HTR-8/SVneo (cell line): Measurements from ENCODE around the gene XXYLT1.

Source experiments
- DNase-seq: peaks from one replicate; pipeline ENCODE4 v3.0.0; 2011; ENCODE audit warnings: low spot score, mixed read lengths; ENCODE audit not compliant: insufficient read length
- FAIRE-seq: peaks from 2 replicates; lab custom pipeline; 2011; peaks lifted over from hg19 to GRCh38; lab: Jason Lieb, UNC

XXYLT1 gene

DNA sequence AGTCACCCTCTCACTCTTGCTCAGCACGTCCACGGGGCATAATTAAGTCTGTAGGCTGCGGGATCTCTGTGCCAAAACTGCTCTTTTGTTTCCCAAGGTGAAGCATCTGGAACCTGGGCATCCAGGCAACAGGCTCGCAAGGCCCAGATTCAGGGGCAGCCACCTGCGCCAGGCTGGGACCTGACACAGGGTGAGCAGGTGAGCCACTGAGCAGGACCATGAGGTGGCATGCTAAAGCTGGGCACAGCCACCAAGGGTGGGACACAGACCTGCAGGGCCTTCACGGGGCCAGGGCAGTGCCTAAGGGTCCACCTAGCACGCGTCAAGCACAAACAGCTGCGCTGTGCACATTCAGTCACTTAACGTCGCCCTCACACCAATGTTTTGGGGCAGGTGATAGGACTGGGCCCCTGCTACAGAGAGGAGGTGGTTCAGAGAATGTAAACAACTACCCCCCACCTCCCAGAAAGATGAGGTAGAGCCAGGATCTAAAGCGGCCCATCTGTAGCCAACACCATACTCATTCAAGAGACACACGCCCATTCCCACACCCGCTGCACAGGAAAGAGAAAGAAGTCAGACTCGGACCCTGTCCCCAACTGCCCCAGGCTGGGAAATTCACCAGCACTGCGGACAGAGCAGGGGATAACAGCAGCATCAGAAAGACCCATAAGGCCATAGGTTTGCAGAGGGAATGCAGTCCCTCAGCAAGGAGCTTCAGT lies 16.3 kb downstream of the XXYLT1 start:
- no peak for FAIRE-seq
- DNase-seq: no peak

DNA sequence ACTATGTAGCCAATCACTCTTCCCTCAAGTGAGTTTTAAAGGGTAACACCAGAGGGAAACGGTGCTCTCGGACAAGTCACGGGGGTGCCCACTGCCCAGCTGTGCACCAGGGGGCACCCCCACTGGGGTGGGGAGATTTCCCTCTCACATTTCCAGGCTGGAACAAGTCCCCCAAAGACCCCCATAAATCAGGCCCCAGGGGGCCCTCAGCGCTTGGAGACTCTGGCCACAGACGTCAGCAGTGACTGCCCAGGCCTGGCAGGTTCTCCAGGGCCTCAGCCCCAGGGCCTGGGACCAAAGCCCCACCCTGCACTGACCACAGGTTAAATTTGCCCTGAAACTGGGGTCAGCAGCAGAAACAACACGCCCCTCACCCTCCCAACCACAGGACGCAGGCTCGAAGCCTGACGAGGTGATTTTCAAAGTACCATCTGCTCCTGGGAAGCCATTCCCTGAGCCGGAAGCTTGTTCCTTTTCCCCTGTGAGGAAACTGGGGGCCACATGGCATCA lies 17.0 kb downstream of the XXYLT1 start:
- DNase-seq: no peak
- no peak for FAIRE-seq

DNA sequence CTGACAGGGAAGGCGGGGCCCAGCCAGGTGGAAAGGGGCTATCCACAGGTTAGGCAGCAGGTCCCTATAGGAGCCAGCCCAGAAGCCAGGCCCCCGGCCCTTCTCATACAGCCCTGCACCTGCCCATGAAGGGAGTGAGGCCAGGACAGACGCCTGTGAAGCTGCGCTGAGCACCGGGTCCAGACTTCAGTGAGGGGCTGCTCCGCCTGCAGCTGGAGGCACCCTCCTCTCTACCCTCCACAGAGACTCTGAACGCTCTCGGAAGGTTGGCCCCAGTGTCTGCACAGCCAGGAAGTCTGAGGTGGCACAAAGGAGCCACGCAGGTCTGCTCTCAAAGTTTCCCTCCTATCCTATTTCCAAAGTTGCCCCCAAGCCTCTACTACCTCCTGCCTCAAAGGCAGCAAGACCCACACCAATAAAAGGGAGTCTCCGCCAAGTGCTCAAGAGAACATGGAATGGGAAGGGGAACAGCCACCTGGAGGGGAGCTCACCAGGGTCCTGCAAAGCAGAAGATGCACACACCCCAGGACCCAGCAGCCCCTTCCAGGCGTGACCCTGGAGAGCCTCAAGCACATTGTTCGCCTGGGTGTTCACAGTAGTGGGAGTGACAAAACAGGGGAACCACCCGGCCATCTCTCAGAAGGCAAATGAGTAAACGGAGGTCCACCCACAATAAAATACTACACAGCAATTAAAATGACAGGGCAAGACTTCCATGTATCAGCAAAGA lies 19.5 kb downstream of the XXYLT1 start:
- FAIRE-seq: no peak
- no peak for DNase-seq

DNA sequence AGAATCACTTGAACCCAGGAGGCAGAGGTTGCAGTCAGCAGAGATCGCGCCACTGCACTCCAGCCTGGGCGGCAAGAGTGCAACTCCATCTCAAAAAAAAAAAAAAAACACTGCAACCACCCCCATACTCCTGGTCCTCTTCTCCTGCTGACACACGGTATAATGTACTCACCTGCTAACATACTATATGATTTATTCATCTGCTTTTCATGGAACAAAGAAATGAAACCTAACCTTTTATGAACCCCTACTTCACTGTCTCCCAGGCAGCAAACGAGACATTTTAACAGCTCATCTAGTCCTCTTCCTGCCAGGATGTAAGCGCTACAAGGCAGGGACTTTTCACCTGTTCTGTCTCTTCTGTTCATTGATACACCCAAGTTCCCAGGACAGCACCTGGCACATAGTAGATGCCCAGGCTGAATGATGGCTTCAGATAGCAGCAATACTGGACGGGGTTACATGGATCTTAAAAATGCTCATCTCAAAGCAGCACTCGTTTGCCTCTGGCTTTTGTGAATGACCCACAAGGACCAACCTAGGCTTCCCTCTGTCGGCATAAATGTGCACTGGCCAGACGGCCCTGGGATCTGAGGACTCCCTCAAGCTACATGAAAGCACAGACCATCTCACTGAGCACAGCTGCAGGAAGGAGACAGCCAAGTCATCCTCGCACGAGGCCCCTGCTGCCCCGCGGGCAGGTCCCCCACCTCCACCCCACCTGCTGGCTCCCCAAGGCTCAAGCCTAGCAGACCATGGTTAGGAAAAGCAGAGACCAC lies 20.3 kb downstream of the XXYLT1 start:
- FAIRE-seq: no peak
- DNase-seq: no peak

DNA sequence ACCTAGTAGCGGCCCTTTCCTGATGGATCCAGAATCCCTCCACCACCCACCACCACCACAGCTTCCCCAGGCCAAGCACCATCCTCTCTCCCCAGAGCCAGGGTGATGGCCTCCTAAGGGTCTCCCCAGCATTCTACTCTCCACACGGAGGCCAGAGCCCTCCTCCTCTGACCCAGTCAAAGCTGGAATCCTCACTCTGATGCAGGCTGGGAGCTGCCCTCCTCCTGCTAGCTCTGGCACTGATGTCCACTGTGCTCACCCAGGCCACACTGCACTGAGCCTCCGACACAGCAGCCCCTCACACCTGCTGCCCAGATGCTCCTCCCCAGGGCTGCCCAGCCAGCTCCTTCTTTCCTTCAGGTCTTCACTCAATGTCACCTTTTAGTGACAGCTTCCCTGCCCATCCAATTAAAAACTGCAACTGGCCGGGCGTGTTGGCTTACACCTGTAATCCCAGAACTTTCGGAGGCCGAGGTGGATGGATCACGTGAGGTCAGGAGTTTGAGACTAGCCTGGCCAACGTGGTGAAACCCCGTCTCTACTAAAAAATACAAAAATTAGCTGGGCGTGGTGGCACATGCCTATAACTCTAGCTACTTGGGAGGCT lies 21.0 kb downstream of the XXYLT1 start:
- FAIRE-seq: no peak
- no peak for DNase-seq

DNA sequence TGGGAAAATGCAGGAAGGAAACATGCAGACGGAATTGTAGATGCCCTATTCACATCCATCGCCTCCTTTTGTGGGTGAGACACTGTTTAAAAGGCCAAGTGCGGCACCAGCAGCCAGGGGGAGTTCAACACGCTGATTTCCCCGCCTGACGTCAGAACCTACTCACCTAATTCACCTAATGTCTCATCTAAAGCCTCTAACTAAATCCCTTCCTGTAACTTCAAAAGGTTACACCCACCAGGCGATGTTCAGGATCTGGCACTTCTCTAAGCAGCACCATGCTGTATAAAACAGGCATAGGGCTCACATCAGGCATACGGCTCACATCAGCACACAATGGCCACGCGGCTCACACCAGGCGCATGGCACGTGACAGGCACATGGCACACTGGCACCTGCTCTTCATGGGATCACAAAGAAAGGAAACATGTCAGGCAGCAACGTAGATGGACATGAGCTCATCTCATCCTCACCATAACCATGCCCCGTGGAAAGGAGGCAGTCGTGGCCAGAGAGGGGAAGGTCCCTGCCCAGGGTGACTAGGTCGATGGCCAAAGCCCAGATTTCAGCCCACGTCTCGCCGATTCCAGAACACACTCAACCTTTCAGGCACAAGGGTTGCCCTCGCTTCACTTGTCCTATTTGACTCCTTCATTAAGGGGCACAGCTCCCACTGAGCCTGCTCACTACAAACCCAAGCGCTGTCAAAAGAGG lies 21.7 kb downstream of the XXYLT1 start:
- DNase-seq (no peak), FAIRE-seq (no peak)

DNA sequence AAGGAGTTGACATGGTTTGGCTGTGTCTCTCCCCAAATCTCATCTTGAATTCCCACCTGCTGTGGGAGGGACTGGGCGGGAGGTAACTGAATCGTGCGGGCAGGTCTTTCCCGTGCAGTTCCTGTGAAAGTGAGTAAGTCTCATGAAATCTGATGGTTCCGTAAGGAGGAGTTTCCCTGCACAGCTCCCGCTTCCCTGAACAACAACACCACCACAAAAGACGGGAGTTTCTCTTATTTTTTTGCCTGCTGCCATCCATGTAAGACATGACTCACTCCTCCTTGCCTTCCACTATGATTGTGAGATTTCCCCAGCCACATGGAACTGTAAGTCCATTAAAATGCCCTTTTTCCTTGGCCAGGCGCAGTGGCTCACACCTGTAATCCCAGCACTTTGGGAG lies 22.7 kb downstream of the XXYLT1 start:
- FAIRE-seq (no peak), DNase-seq (no peak)

DNA sequence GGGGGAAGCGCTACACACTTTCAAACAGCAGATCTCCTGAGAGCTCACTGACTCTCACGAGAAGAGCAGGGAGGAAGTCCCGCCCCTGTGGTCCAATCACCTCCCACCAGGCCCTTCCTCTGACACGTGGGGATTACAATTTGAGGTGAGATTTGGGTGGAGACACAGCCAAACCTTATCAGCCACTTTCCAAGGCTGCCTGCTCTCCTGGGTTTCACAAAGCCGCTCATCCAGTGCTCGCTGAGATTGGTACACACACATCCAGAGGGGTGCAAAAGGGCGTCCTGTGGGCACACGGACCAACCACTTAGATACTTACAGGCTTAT lies 23.1 kb downstream of the XXYLT1 start:
- DNase-seq (no peak), FAIRE-seq (no peak)

DNA sequence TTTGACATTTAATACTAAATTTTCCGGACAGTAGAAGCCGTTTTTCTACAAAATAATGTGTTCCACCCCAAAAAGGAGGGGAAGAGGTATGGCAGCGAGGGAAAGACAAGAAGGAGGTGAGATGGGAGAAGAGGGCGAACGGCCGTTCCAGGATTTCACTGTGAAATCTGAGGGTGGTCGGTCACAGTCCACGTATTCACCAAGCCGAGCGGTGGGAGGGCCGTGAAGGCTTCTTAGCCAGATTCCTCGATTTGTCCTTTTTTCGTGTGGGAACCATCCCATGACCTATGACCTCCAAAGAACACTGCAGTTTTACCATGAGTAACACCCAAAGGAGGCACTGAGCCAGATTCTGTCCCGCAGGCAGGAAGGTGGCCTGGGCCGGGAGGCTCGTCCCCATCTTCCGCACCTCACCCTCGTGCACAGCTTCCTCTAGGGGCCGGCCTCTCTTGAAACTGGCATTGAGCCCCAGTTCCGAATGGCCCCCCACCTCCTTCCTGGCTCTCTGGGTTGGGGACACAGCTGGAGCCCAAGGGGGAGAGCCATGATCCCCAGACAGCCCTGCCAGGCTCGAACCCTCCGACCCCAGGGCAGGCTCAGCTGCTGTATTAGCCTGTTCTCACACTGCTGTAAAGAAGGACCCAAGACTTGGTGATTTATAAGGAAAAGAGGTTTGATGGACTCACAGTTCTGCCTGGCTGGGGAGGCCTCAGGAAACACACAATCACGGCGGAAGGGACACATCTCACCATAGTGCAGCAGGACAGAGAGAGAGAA lies 23.7 kb downstream of the XXYLT1 start:
- FAIRE-seq: no peak
- DNase-seq: no peak

DNA sequence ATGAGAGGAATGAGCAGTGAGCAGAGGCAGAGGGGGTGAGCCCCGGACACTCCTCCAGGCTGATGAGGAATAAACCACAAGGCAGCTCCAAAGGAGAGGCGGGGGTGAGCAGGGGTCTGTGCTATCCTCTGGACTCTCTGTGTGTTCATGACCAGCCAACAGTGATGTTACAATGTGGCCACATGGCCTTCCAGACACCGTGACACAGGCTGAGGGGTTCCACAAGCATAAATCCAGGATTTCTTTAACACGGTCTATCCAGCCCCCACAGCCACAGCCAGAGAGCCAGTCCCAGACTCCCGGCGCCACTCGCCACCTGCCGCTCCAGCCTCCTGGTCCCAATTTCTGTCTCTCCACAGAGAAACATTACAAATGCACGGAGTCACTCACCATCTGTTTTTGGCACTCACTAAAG lies 24.4 kb downstream of the XXYLT1 start:
- no peak for DNase-seq
- no peak for FAIRE-seq

DNA sequence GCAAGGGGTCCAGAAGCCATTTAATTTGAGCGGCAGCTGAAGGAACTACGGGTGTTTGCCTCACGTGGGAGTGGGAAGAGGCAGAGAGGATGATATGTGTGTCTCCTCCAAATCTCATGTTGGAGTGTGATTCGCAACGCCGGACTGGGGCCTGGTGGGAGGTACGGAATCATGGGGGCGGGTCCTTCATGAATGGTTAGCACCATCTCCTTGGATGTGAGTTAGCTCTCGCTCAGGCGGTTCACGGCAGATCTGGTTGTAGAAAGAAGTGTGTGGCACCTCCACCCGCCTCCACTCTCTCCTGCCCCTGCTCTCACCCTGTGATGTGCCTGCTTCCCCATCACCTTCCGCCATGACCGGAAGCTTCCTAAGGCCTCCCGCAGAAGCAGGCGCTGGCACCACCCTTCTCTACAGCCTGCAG lies 25.4 kb downstream of the XXYLT1 start:
- DNase-seq (no peak), FAIRE-seq (no peak)

DNA sequence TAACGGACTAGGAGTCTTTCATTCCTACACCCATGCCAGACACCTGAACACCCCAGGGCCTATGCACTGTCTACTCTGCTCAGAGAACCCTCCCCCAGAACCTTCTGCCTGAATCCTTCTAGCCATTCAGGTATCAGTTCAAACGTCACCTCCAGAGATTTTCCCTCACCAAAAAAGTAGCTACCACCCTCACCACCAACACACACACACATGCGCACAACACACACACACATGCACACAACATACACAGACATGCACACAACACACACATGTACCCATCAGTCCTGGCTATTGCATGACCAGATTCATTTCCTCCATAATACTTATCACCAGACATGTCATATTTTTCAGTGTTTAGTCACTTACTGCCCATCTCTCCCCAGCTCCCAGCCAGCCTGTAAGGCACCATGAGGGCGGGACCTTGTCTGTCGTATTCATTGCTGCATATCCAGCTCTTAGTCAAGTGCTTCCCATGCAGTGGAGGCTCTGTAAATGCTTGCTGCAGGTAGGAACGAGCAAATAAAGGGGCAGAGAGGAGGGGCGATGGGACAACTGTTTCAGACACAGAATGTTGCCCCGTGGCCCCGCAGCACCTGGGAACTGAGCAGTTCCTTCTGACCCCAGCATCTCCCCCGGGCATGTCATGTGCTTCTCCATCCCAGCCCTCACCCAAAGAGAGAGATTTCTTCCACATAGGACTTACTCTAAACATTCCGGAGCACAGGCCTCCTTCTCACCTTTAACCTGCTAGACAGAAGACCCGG lies 29.2 kb downstream of the XXYLT1 start:
- no peak for DNase-seq
- peak; percentile 63 for FAIRE-seq

DNA sequence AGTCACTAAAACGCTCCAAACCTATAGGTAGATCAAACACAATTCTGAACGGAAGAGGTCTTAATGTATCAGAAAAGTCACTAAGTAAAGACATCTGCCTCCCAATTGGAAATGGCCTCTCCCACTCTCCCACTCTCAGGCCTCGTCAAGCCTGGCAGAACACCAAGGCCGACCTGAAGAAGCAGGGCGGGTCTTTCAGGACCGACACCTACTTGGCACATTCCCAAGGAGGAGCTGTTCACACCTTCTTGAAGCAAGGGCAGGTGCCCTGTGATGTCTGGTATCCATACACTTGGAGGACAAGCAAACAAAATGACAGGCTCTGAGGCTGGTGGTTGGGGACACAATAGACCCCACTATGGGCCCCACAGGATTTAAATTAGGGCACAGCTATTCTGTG lies 30.0 kb downstream of the XXYLT1 start:
- no peak for DNase-seq
- FAIRE-seq: no peak

DNA sequence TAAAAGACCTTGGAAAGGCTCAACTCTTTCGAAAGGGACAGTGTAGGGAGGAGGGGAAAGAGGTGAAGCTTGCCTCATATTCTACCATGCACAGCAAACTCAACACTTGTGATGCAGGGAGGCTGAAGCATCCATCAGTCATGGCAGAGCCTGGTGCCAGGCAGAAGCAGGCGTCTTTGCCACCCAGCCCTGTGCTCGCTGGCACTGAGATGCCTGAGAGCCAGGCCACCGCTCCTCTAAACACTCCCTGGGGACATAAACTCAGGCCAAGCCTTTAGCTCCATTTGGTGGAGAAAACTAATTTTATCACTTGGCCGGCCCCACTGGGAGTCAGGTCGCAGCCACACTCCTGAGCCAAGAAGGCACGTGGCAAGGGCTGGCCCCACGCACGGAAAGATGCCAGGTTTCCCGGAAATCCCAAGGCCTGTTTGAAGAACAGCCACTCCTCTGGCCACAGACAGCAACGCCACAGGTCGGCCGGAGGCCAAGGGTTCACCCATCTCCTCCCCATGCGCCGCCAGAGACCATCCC lies 30.7 kb downstream of the XXYLT1 start:
- no peak for FAIRE-seq
- no peak for DNase-seq

DNA sequence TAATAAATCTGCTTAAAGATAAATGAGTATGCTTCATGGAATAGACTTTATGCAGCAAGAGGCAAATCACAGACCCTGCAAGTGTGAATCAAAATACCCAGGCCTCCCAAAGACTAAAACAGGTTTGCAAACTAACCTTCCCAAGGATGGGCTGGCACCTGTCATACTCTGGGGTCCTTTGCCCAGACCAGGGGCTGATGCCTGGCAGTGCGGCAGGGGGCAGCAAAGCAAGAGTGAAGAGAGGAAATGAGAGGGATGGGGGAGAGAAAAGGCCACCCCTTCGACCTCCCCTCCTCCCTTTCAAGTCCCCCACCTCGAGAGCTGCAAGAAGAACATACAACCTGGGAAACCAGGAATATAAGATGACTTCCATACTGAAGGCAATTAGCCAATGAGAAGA lies 31.8 kb downstream of the XXYLT1 start:
- FAIRE-seq (no peak), DNase-seq (no peak)

DNA sequence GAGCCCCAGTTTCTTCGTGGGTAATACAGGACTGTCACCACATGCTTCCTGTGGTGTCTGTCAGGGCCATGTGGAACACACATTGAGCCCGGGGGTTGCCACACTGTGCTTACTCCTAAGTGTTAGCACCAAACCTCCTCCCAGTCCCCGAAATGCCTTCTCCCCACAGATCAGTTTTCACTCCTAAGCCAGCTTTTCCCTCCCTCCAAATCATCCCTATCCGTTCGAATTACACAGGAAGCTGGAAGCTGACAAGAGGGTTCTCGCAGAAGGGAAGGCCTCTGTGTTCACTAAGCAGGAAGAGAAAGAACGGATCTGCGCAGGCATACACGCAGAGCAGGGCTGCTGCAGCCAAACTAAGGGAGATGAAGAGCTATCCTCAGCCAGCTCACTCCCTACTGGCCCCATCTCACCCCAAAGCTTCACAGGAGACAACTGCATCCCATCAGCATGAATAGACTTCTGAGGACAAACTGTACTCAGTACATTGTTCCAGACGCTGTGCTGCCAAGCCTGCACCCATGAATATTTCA lies 32.3 kb downstream of the XXYLT1 start:
- FAIRE-seq (no peak), DNase-seq (no peak)

DNA sequence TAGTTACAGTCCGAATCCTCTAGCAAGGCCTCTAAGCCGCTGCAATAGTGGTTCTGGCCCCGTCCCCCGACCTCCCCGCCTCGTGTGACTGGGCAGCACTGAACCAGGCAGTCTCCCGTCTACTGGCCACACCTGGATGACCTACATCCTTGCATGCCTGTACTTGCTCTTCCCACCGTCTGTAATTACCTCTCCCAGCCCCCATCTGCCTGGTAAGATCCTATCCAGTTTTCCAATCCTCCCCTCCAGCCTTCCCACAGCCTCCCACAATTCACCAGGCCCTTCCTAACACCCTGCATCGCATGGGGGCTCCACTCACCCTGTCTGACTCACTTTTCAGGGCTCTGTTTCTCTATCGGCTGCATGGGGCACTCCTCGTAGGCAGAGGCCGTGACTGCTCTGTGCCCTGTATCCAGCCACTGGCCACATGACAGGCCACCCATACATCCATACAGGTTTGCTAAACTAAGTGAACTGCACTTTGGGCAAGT lies 32.8 kb downstream of the XXYLT1 start:
- no peak for FAIRE-seq
- no peak for DNase-seq
